ENCODE data around the gene TVP23A.
A peak's percentile ranks its signal among the peaks of the same experiment; 100 is the strongest.
"Not testable (repeated sequence)": the region's sequence is repeated elsewhere in the genome, so short reads cannot be mapped to it uniquely, and the experiment has no call there.

TVP23A gene

GRCh38 chr16:10835281-10835931 lies 16.8 kb upstream of the TVP23A start:
- no peak for DNase-seq

GRCh38 chr16:10834766-10835165 lies 16.2 kb upstream of the TVP23A start:
- DNase-seq, result no peak

- DNase-seq, result no peak
These were observed 15.5 kb upstream of the TVP23A start for GRCh38 chr16:10834130-10834529.

GRCh38 chr16:10833271-10833670 lies 14.7 kb upstream of the TVP23A start:
- peak; percentile 36 to 39 (median 37) for DNase-seq

GRCh38 chr16:10831894-10832886 lies 13.6 kb upstream of the TVP23A start:
- DNase-seq, result peak; percentile 85 to 95 (median 93)

GRCh38 chr16:10830240-10830639 lies 11.6 kb upstream of the TVP23A start:
- DNase-seq, result not testable (repeated sequence)

- DNase-seq, result not testable (repeated sequence)
These were observed 10.9 kb upstream of the TVP23A start for GRCh38 chr16:10829390-10830098.

- peak; percentile 94 to 99 (median 97) for DNase-seq
These were observed 10.3 kb upstream of the TVP23A start for GRCh38 chr16:10828851-10829366.

- DNase-seq, result peak in 2 of 3 donors; percentile 35
These were observed 9.2 kb upstream of the TVP23A start for GRCh38 chr16:10827691-10828341.

GRCh38 chr16:10824111-10824893 lies 5.7 kb upstream of the TVP23A start:
- DNase-seq, result no peak

GRCh38 chr16:10822702-10823101 lies 4.1 kb upstream of the TVP23A start:
- DNase-seq, result no peak

GRCh38 chr16:10820546-10820945 lies 2.0 kb upstream of the TVP23A start:
- DNase-seq, result no peak

- DNase-seq, result no peak
These were observed 1.1 kb downstream of the TVP23A start for GRCh38 chr16:10817514-10817913.

GRCh38 chr16:10813099-10813455 lies 5.5 kb downstream of the TVP23A start:
- no peak for DNase-seq

GRCh38 chr16:10812312-10813098 lies 6.1 kb downstream of the TVP23A start:
- peak; percentile 66 to 89 (median 85) for DNase-seq

GRCh38 chr16:10809706-10810105 lies 8.9 kb downstream of the TVP23A start:
- DNase-seq, result no peak

- DNase-seq, result no peak
These were observed 9.7 kb downstream of the TVP23A start for GRCh38 chr16:10808850-10809249.

GRCh38 chr16:10808218-10808617 lies 10.4 kb downstream of the TVP23A start:
- no peak for DNase-seq

GRCh38 chr16:10806698-10807097 lies 11.9 kb downstream of the TVP23A start:
- peak; percentile 52 to 89 (median 88) for DNase-seq

GRCh38 chr16:10805334-10805733 lies 13.3 kb downstream of the TVP23A start:
- no peak for DNase-seq

GRCh38 chr16:10799736-10800135 lies 18.9 kb downstream of the TVP23A start:
- peak; percentile 26 to 52 (median 43) for DNase-seq

Measured in suppressor macrophage treated with lipopolysaccharide for 1 hour (primary cell).